HUDEP-2 (cell line): ENCODE results near the gene WDR11.
A peak's percentile ranks its signal among the peaks of the same experiment; 100 is the strongest.

Source experiments
- DNase-seq, 76 experiments: peaks; one replicate each; lab custom pipeline; 2025; ENCODE audit not compliant: unreplicated experiment in 76 of 76; lab: John Stamatoyannopoulos, UW

Gene WDR11

GRCh38 chr10:120942806-120943413 lies 91.7 kb downstream of the WDR11 start:
- DNase-seq, result peak in 65 of 76 experiments; percentile 4 to 77 (median 44)

- no peak for DNase-seq
Measured at GRCh38 chr10:120943542-120943941, 92.4 kb downstream of the WDR11 start.

- no peak for DNase-seq
Measured at GRCh38 chr10:120944586-120945125, 93.5 kb downstream of the WDR11 start.

GRCh38 chr10:120945182-120945581 lies 94.0 kb downstream of the WDR11 start:
- DNase-seq, result no peak

GRCh38 chr10:120945801-120946302 lies 94.7 kb downstream of the WDR11 start:
- no peak for DNase-seq

GRCh38 chr10:120946497-120946896 lies 95.3 kb downstream of the WDR11 start:
- DNase-seq, result no peak

- peak in 54 of 76 experiments; percentile 1 to 67 (median 28) for DNase-seq
Measured at GRCh38 chr10:120948889-120949608, 97.9 kb downstream of the WDR11 start.

- DNase-seq, result no peak
Measured at GRCh38 chr10:120949609-120950031, 98.5 kb downstream of the WDR11 start.

GRCh38 chr10:120950051-120950561 lies 98.9 kb downstream of the WDR11 start:
- no peak for DNase-seq

GRCh38 chr10:120951288-120951687 lies 100.1 kb downstream of the WDR11 start:
- no peak for DNase-seq

- no peak for DNase-seq
Measured at GRCh38 chr10:120953897-120954296, 102.7 kb downstream of the WDR11 start.
